ENCODE data around the gene SLC12A2. TPM values are rescaled to one million over a fixed set of nuclear protein-coding genes. Genes with fewer than 3 reads are reported as not detected.

SLC12A2 gene
- polyA plus RNA-seq, 1 donor from 2014 or later: 28.6 TPM

- Histone ChIP-seq H3K4me2 (ENCODE audit: low read length) (no peak overlapping the region), H3K36me3 (ENCODE audit: insufficient read depth, low read length) (no peaks in the 10 kb centered on the region), H3K79me2 (replicated peaks; ENCODE audit: insufficient read depth, low read length) (no peaks in the 10 kb centered on the region), H2AFZ (ENCODE audit: low read depth, low read length) (no peak overlapping the region), H3F3A (ENCODE audit: insufficient read depth, low read length, poor library complexity, severe bottlenecking) (no peaks in the 10 kb centered on the region), H3K9ac (ENCODE audit: low read length) (no peak overlapping the region), H3K27me3 (ENCODE audit: insufficient read depth, low read depth, low read length) (no peaks in the 10 kb centered on the region), H3K9me3 (ENCODE audit: low read length) (no peaks in the 10 kb centered on the region), H3K9me2 (ENCODE audit: insufficient read depth, low read length) (no peaks in the 10 kb centered on the region), H3K27ac (ENCODE audit: low read length) (no peak overlapping the region), H4K20me1 (ENCODE audit: insufficient read depth) (no peaks in the 10 kb centered on the region), H3K4me3 (ENCODE audit: low read length) (no peak overlapping the region)
- no peak for TF ChIP-seq RAD21 (conservative IDR thresholded peaks at IDR 0.05)
- TF ChIP-seq MXI1 (conservative IDR thresholded peaks at IDR 0.05; ENCODE audit: poor library complexity, severe bottlenecking): no peak
These were observed 30.1 kb upstream of the SLC12A2 start for GRCh38 chr5:128053291-128053954.

DNA sequence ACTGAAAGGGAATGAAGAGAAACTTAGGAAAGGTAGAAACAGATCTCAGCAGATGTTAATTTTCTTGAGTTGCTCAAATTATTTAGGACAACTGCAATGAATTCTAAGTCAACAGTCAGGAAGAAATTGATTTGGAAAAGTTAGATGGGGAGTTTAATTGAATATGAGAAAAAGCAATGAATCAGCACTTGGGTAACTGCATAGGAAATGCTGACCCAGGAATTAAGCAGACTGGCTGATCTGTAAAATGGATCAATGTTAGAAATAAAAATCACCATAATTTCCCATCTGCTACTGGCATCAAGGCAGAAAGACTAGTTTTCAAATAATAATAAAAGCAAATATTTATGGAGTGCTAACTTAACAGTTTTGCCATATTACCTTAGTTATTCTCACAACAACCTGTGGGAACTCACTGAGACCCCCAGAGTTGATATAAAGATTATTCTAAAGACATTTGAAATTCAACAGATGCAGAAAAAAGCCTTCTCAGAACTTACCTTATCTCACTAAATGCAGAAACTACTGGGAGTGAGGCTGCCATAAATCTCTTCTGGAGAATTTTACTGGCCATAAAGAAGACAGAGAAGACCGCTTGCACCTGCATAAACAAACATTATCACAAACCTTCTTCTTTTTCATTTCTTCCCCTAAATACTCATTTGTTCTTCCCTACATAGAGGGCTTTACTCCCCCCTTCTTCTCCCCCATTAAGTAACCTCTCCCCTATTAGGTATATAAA lies 22.8 kb upstream of the SLC12A2 start:
- H3K4me2 ChIP-seq (ENCODE audit: low read length): no peak overlapping the region
- no peak overlapping the region for H2AFZ ChIP-seq (ENCODE audit: low read depth, low read length)
- H3K4me3 ChIP-seq (ENCODE audit: low read length): no peak overlapping the region
- H3K9me2 ChIP-seq (ENCODE audit: insufficient read depth, low read length): no peaks in the 10 kb centered on the region
- H3K27me3 ChIP-seq (ENCODE audit: insufficient read depth, low read depth, low read length): no peaks in the 10 kb centered on the region
- TF ChIP-seq SMC3 (conservative IDR thresholded peaks at IDR 0.05; ENCODE audit: poor library complexity) (no peak), MXI1 (conservative IDR thresholded peaks at IDR 0.05; ENCODE audit: poor library complexity, severe bottlenecking) (no peak), EP300 (conservative IDR thresholded peaks at IDR 0.05; ENCODE audit: poor library complexity, severe bottlenecking) (no peak), TAF1 (IDR thresholded peaks at IDR 0.05; ENCODE audit: low read depth) (no peak), RAD21 (conservative IDR thresholded peaks at IDR 0.05) (no peak), REST (IDR thresholded peaks at IDR 0.05; ENCODE audit: borderline replicate concordance) (no peak)
- TF ChIP-seq, protein P1, sequence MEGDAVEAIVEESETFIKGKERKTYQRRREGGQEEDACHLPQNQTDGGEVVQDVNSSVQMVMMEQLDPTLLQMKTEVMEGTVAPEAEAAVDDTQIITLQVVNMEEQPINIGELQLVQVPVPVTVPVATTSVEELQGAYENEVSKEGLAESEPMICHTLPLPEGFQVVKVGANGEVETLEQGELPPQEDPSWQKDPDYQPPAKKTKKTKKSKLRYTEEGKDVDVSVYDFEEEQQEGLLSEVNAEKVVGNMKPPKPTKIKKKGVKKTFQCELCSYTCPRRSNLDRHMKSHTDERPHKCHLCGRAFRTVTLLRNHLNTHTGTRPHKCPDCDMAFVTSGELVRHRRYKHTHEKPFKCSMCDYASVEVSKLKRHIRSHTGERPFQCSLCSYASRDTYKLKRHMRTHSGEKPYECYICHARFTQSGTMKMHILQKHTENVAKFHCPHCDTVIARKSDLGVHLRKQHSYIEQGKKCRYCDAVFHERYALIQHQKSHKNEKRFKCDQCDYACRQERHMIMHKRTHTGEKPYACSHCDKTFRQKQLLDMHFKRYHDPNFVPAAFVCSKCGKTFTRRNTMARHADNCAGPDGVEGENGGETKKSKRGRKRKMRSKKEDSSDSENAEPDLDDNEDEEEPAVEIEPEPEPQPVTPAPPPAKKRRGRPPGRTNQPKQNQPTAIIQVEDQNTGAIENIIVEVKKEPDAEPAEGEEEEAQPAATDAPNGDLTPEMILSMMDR (IDR thresholded peaks at IDR 0.05; ENCODE audit: poor library complexity, severe bottlenecking): no peak
- H3K36me3 ChIP-seq (ENCODE audit: insufficient read depth, low read length): no peaks in the 10 kb centered on the region
- no peak overlapping the region for H3K27ac ChIP-seq (ENCODE audit: low read length)
- no peaks in the 10 kb centered on the region for H4K20me1 ChIP-seq (ENCODE audit: insufficient read depth)
- no peaks in the 10 kb centered on the region for H3K9me3 ChIP-seq (ENCODE audit: low read length)
- H3F3A ChIP-seq (ENCODE audit: insufficient read depth, low read length, poor library complexity, severe bottlenecking): no peaks in the 10 kb centered on the region
- H3K79me2 ChIP-seq (replicated peaks; ENCODE audit: insufficient read depth, low read length): no peaks in the 10 kb centered on the region
- no peak overlapping the region for H3K9ac ChIP-seq (ENCODE audit: low read length)

Data from neural cell (in vitro differentiated cells).